Endothelial cell of umbilical vein (primary cell): Measurements from ENCODE around the gene NARS2. TPM values are rescaled to one million over a fixed set of nuclear protein-coding genes. Genes with fewer than 3 reads are reported as not detected.

ENCODE experiments used
- BruUV-seq: library from RNA; stranded (reverse); fragments of 400-500 nt; replicated peaks from 2 replicates; lab custom pipeline; 2021; lab: Mats Ljungman, UMichigan
- CTCF ChIA-PET: fragments of 300-600, 350-600 bp; sonication (Branson Sonifier 250); formaldehyde crosslinking; loops from one replicate; lab custom pipeline; 2021; ENCODE audit warnings: antibody characterized with exemption, inconsistent platforms; lab: Charles Lee
- POLR2A ChIA-PET: fragments of 300-600, 350-600 bp; sonication (Branson Sonifier 250); formaldehyde crosslinking; loops from one replicate; lab custom pipeline; 2021; ENCODE audit warnings: antibody characterized with exemption, inconsistent platforms; lab: Charles Lee
- DNase-seq: peaks from one replicate; pipeline ENCODE4 v3.0.0-alpha.2; 2011; ENCODE audit warnings: low read depth, low spot score
- FAIRE-seq: peaks from 2 replicates; lab custom pipeline; 2011; peaks lifted over from hg19 to GRCh38; lab: Jason Lieb, UNC
- H2AFZ ChIP-seq: 2 replicates; pipeline ENCODE4 v1.6.0; 2012; ENCODE audit warnings: low read depth, low read length, control low read depth, inconsistent platforms
- H3K27ac ChIP-seq: 2 replicates; pipeline ENCODE4 v1.5.1; 2011; ENCODE audit warnings: low read depth, mild to moderate bottlenecking, control low read depth, low read length, moderate library complexity; ENCODE audit not compliant: insufficient read depth
- H3K27me3 ChIP-seq, 2 experiments: 2 replicates each; pipeline versions ENCODE4 v1.6.0 to v1.6.1; 2011; ENCODE audit warnings: low read length in 2 of 2, mixed read lengths in 1 of 2; ENCODE audit not compliant: control insufficient read depth in 2 of 2, insufficient read depth in 2 of 2
- H3K36me3 ChIP-seq, 2 experiments: 2 replicates in 1 of 2; 3 replicates in 1 of 2; pipeline ENCODE4 v1.5.1; 2011; ENCODE audit warnings: low read length in 2 of 2, mild to moderate bottlenecking in 1 of 2, moderate library complexity in 1 of 2; ENCODE audit not compliant: control insufficient read depth in 2 of 2, insufficient read depth in 2 of 2; ENCODE audit errors: extremely low read depth in 1 of 2
- H3K4me1 ChIP-seq: 3 replicates; pipeline ENCODE4 v1.5.1; 2011; ENCODE audit warnings: mild to moderate bottlenecking, low read length; ENCODE audit not compliant: control insufficient read depth, insufficient read depth; ENCODE audit errors: extremely low read depth
- H3K4me2 ChIP-seq: 2 replicates; pipeline ENCODE4 v1.6.1; 2011; ENCODE audit warnings: low read length, control low read depth, mixed read lengths; ENCODE audit not compliant: insufficient read depth
- H3K4me3 ChIP-seq, 3 experiments: fragments of 200-600 bp in 1 of 3; sonication (generic), shearing (Covaris generic) in 1 of 3; replicated peaks in 1 of 3; 2 replicates each; pipeline ENCODE4 v1.5.1; 2011 to 2016; ENCODE audit warnings: control low read depth in 3 of 3, low read length in 3 of 3, mild to moderate bottlenecking in 2 of 3, inconsistent platforms in 1 of 3, low read depth in 1 of 3, moderate library complexity in 1 of 3; ENCODE audit not compliant: insufficient read depth in 1 of 3
- H3K79me2 ChIP-seq: 2 replicates; pipeline ENCODE4 v1.6.0; 2012; ENCODE audit warnings: low read length, inconsistent platforms; ENCODE audit not compliant: control insufficient read depth, insufficient read depth
- H3K9ac ChIP-seq: replicated peaks from 2 replicates; pipeline ENCODE3; 2011; ENCODE audit warnings: low read length, control low read depth; ENCODE audit not compliant: insufficient read depth; ENCODE audit errors: extremely low read depth
- H3K9me1 ChIP-seq: replicated peaks from 3 replicates; pipeline ENCODE4 v1.6.0; 2011; ENCODE audit warnings: mild to moderate bottlenecking, low read length; ENCODE audit not compliant: control insufficient read depth, insufficient read depth; ENCODE audit errors: extremely low read depth
- H3K9me3 ChIP-seq: replicated peaks from 2 replicates; pipeline ENCODE4 v1.5.1; 2012; ENCODE audit warnings: low read length, inconsistent platforms; ENCODE audit not compliant: control insufficient read depth, insufficient read depth
- H4K20me1 ChIP-seq: replicated peaks from 2 replicates; pipeline ENCODE3; 2011; ENCODE audit warnings: mild to moderate bottlenecking, low read length; ENCODE audit not compliant: control insufficient read depth, insufficient read depth; ENCODE audit errors: extremely low read depth
- EZH2 ChIP-seq: IDR thresholded peaks from 2 replicates; pipeline ENCODE4 v1.6.1; 2012; ENCODE audit warnings: borderline replicate concordance, low read depth, mild to moderate bottlenecking, moderate library complexity, low read length, inconsistent platforms; ENCODE audit not compliant: severe bottlenecking
- FOS ChIP-seq: IDR thresholded peaks from 2 replicates; pipeline ENCODE4 v1.6.1; 2011; ENCODE audit warnings: mild to moderate bottlenecking, low read length, moderate library complexity, borderline replicate concordance; ENCODE audit not compliant: insufficient read depth
- GATA2 ChIP-seq: IDR thresholded peaks from 2 replicates; pipeline ENCODE4 v1.7.0; 2011; ENCODE audit warnings: low read depth, mild to moderate bottlenecking, moderate library complexity, mixed read lengths, low read length; ENCODE audit not compliant: insufficient read length, insufficient read depth
- JUN ChIP-seq: IDR thresholded peaks from 2 replicates; pipeline ENCODE4 v1.6.1; 2011; ENCODE audit warnings: borderline replicate concordance, low read depth; ENCODE audit not compliant: insufficient read length, insufficient read depth
- MYC ChIP-seq: IDR thresholded peaks from one replicate; pipeline ENCODE4 v1.6.1; 2011; ENCODE audit warnings: mild to moderate bottlenecking, low read depth, low read length
- POLR2A ChIP-seq: IDR thresholded peaks from 2 replicates; pipeline ENCODE4 v1.6.1; 2012; ENCODE audit warnings: low read depth, mild to moderate bottlenecking, control low read depth, low read length
- POLR2AphosphoS5 ChIP-seq: IDR thresholded peaks from 2 replicates; pipeline ENCODE4 v1.6.1; 2012; ENCODE audit warnings: low read depth, mild to moderate bottlenecking, control low read depth, low read length, moderate library complexity; ENCODE audit not compliant: insufficient read depth
- dilution Hi-C: fragments of 300-500 bp; cut with MboI; formaldehyde crosslinking; loops from one replicate; pipeline ENCODE4 v1.15.0; 2019; ENCODE audit warnings: low sequenced_read_pairs; ENCODE audit not compliant: extremely low pct_ligation_motif_present
- intact Hi-C: fragments of 100-400 bp; cut with micrococcal nuclease; formaldehyde crosslinking; loops from one replicate; pipeline ENCODE4 v1.10.0; 2022
- polyA plus RNA-seq, 4 experiments: library from polyadenylated mRNA; depleted of rRNA in 3 of 4; stranded (reverse) in 3 of 4; unstranded in 1 of 4; fragments of >200 nt; gene quantifications; 2 replicates each; pipeline versions ENCODE4 v1.2.1 to v1.2.3, GENCODE V29; 2011 to 2012; ENCODE audit warnings: missing spikeins in 1 of 4
- total RNA-seq: library from RNA; stranded (reverse); gene quantifications from 2 replicates; pipeline ENCODE4 v1.2.3, GENCODE V29; 2021
- TF ChIP-seq, protein P1 (sequence below): IDR thresholded peaks from 2 replicates; pipeline ENCODE4 v1.6.1; 2011; ENCODE audit not compliant: insufficient read depth, insufficient read length
- TF ChIP-seq, protein P2 (sequence below), 2 donors: IDR thresholded peaks; 1 replicate in 1 of 2; 2 replicates in 1 of 2; pipeline ENCODE4 v1.5.1; 2011; ENCODE audit warnings: low read length in 2 of 2, mild to moderate bottlenecking in 2 of 2, moderate library complexity in 2 of 2, control low read depth in 1 of 2, inconsistent platforms in 1 of 2, low read depth in 1 of 2; ENCODE audit not compliant: insufficient read depth in 1 of 2; ENCODE audit errors: extremely low read depth in 1 of 2

The NARS2 gene
- total and polyA plus RNA-seq, 2 donors (not counting 3 experiments of a cell fraction or from before 2014, with no cell fraction given): 6.9 to 16.7 TPM

DNA sequence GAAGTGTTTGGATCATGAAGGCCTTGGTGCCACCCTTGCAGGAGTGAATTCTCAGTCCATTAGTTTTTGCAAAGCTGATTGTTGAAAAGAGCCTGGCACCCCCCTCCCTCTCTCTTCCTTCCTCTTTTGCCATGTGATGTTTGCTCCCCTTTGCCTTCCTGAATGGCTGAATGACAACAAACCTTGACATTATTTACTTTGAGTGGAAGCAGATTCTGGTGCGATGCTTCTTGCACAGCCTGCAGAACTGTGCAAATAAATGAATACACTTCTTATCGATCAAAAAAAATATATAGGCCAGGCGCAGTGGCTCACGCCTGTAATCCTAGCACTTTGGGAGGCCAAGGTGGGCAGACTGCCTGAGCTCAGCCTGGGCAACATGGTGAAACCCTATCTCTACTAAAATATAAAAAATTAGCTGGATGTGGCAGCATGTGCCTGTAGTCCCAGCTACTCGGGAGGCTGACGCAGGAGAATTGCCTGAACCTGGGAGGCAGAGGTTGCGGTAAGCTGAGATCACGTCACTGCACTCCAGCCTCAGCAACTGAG, 2.0 kb upstream of the NARS2 start:
- H3K27me3 ChIP-seq: no peaks in the 10 kb centered on the region
- DNase-seq (peak; percentile 17), FAIRE-seq (no peak)
- no peaks in the 10 kb centered on the region for H3K36me3 ChIP-seq
- no peak overlapping the region for H3K27ac ChIP-seq
- H3K4me3 ChIP-seq: no peak overlapping the region
- dilution Hi-C loops: no loop called here
- no peaks in the 10 kb centered on the region for H3K9me1 ChIP-seq
- H3K79me2 ChIP-seq: peaks cover 13% of the 10 kb centered on the region
- H3K9ac ChIP-seq: no peak overlapping the region
- ChIA-PET CTCF (no interaction called here), POLR2A (no interaction called here)
- no TSS peak for BruUV-seq
- H3K9me3 ChIP-seq: no peaks in the 10 kb centered on the region
- no peak overlapping the region for H2AFZ ChIP-seq
- no peaks in the 10 kb centered on the region for H4K20me1 ChIP-seq
- no peak overlapping the region for H3K4me2 ChIP-seq
- TF ChIP-seq GATA2: no peak
- no peak for TF ChIP-seq FOS
- TF ChIP-seq, protein P1, sequence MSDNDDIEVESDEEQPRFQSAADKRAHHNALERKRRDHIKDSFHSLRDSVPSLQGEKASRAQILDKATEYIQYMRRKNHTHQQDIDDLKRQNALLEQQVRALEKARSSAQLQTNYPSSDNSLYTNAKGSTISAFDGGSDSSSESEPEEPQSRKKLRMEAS: no peak
- no peak for TF ChIP-seq JUN
- no peak for TF ChIP-seq POLR2A
- no peak for TF ChIP-seq EZH2
- TF ChIP-seq, protein P2, sequence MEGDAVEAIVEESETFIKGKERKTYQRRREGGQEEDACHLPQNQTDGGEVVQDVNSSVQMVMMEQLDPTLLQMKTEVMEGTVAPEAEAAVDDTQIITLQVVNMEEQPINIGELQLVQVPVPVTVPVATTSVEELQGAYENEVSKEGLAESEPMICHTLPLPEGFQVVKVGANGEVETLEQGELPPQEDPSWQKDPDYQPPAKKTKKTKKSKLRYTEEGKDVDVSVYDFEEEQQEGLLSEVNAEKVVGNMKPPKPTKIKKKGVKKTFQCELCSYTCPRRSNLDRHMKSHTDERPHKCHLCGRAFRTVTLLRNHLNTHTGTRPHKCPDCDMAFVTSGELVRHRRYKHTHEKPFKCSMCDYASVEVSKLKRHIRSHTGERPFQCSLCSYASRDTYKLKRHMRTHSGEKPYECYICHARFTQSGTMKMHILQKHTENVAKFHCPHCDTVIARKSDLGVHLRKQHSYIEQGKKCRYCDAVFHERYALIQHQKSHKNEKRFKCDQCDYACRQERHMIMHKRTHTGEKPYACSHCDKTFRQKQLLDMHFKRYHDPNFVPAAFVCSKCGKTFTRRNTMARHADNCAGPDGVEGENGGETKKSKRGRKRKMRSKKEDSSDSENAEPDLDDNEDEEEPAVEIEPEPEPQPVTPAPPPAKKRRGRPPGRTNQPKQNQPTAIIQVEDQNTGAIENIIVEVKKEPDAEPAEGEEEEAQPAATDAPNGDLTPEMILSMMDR (IDR thresholded peaks at IDR 0.05; ENCODE audit: extremely low read depth in 1 of 2, insufficient read depth in 1 of 2, low read depth in 1 of 2, low read length in 2 of 2): no peak
- TF ChIP-seq MYC: no peak
- no peak for TF ChIP-seq POLR2AphosphoS5
- intact Hi-C loops: no loop called here
- peaks cover 14% of the 10 kb centered on the region for H3K4me1 ChIP-seq
